Measurements from ENCODE around the gene PANX1. TPM values are rescaled to one million over a fixed set of nuclear protein-coding genes. Genes with fewer than 3 reads are reported as not detected.

The PANX1 gene
- total RNA-seq, 2 experiments from 2014 or later = 9.8 to 10.7 TPM

DNA sequence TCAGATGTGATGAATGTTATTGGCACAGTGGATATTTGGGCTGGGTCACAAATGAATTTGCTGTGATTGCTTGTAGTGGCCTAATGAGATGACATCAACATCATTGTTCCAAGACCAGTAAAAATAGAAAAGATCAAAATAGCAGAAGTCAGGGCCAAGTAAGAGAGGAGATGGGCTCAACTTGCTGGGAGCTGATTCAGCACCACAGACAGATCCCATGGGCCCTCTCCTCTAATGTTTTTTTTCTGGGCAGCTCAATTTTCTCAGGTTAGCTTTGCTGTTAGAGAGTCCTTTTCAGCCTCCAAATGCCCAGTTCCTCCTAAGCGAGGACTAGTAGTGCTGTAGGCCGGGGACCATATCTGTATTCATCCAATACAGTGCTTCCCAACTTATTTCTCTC lies 89.7 kb downstream of the PANX1 start:
- intact Hi-C loops (cut with DNase I, micrococcal nuclease) = no loop called here
- H3K9me3 Mint-ChIP-seq (ENCODE audit: low read depth) = peaks cover 16% of the 10 kb centered on the region
- DNase-seq (no peak), ATAC-seq (no peak)
- ChIA-PET POLR2A (no interaction called here), CTCF (no interaction called here)
- no peaks in the 10 kb centered on the region for H3K4me1 Mint-ChIP-seq
- no peak overlapping the region for H3K4me3 Mint-ChIP-seq
- H3K27me3 Mint-ChIP-seq = no peaks in the 10 kb centered on the region
- no peak overlapping the region for H3K27ac Mint-ChIP-seq
- no peaks in the 10 kb centered on the region for H3K36me3 Mint-ChIP-seq (ENCODE audit: low read depth)

- no peaks in the 10 kb centered on the region for H3K36me3 Mint-ChIP-seq (ENCODE audit: low read depth)
- CTCF ChIA-PET = no interaction called here
- intact Hi-C loops (cut with DNase I, micrococcal nuclease) = no loop called here
These were observed 91.1 kb downstream of the PANX1 start for GRCh38 chr11:94219771-94220170.

GRCh38 chr11:94224078-94224477 lies 95.4 kb downstream of the PANX1 start:
- Mint-ChIP-seq H3K27ac (no peak overlapping the region), H3K4me1 (no peaks in the 10 kb centered on the region), H3K4me3 (no peak overlapping the region), H3K27me3 (peaks cover 4% of the 10 kb centered on the region), H3K9me3 (ENCODE audit: low read depth) (peaks cover 13% of the 10 kb centered on the region), H3K36me3 (ENCODE audit: low read depth) (no peaks in the 10 kb centered on the region)
- intact Hi-C loops (cut with DNase I, micrococcal nuclease) = no loop called here
- ATAC-seq (no peak), DNase-seq (no peak)
- POLR2A ChIA-PET = no interaction called here
- CTCF ChIA-PET = no interaction called here

More at GRCh38 chr11:94219771-94220170, 91.1 kb downstream of the PANX1 start:
- Mint-ChIP-seq H3K9me3 (ENCODE audit: low read depth) (peaks cover 16% of the 10 kb centered on the region), H3K4me3 (no peak overlapping the region), H3K27ac (no peak overlapping the region), H3K4me1 (no peaks in the 10 kb centered on the region), H3K27me3 (no peaks in the 10 kb centered on the region)
- ATAC-seq (no peak), DNase-seq (no peak)
- POLR2A ChIA-PET = no interaction called here

Other genes starting within 250 kb of the PANX1 start
- not detected for gene HEPHL1, start 107.5 kb upstream of the PANX1 start, total RNA-seq
- gene IZUMO1R, start 175.7 kb downstream of the PANX1 start, total RNA-seq = not detected

Measured in activated CD4-positive, alpha-beta T cell treated with anti-CD3 and anti-CD28 coated beads for 36 hours (primary cell).